Suprapubic skin (tissue), 4 donors: Measurements from ENCODE around the gene NEDD1. TPM values are rescaled to one million over a fixed set of nuclear protein-coding genes. Genes with fewer than 3 reads are reported as not detected.

Source experiments
- DNase-seq, 2 donors: peaks; one replicate each; pipeline ENCODE4 v3.0.0-alpha.2; 2019; ENCODE audit warnings: low spot score in 2 of 2
- H3K27ac ChIP-seq: fragments of 200-600 bp; sonication (generic); one replicate; pipeline ENCODE4 v1.5.1; 2019
- H3K27me3 ChIP-seq: fragments of 200-600 bp; sonication (generic); one replicate; pipeline ENCODE4 v1.5.1; 2019
- H3K36me3 ChIP-seq: fragments of 200-600 bp; sonication (generic); one replicate; pipeline ENCODE4 v1.5.1; 2019
- H3K4me1 ChIP-seq: fragments of 200-600 bp; sonication (generic); one replicate; pipeline ENCODE4 v1.5.1; 2019
- H3K4me3 ChIP-seq: fragments of 200-600 bp; sonication (generic); one replicate; pipeline ENCODE4 v1.5.1; 2019; ENCODE audit warnings: mild to moderate bottlenecking
- H3K9me3 ChIP-seq: fragments of 200-600 bp; sonication (generic); one replicate; pipeline ENCODE4 v1.5.1; 2019
- CTCF ChIP-seq, 2 donors: fragments of 200-600 bp in 1 of 2; fragments of 450-650 bp in 1 of 2; sonication (generic) in 1 of 2; IDR thresholded peaks; one replicate each; pipeline ENCODE4 v1.5.1; 2016 to 2019; ENCODE audit warnings: antibody characterized with exemption in 2 of 2, mild to moderate bottlenecking in 1 of 2, moderate library complexity in 1 of 2
- EP300 ChIP-seq: sonication (generic); formaldehyde crosslinking; IDR thresholded peaks from one replicate; pipeline ENCODE4 v1.6.1; 2017; ENCODE audit warnings: antibody characterized with exemption
- POLR2A ChIP-seq, 2 donors: fragments of 450-650 bp; IDR thresholded peaks; one replicate each; pipeline ENCODE4 v1.6.1; 2017; ENCODE audit warnings: antibody characterized with exemption in 2 of 2, mild to moderate bottlenecking in 2 of 2, moderate library complexity in 2 of 2
- POLR2AphosphoS5 ChIP-seq, 3 donors: sonication (generic); formaldehyde crosslinking; IDR thresholded peaks; one replicate each; pipeline ENCODE4 v1.6.1; 2017; ENCODE audit warnings: antibody characterized with exemption in 3 of 3
- WGBS: methylation state at CpG from one replicate; pipeline ENCODE4 v1.1.5; 2018; 5-methylcytosine and 5-hydroxymethylcytosine counted together
- total RNA-seq, 4 donors: library from RNA; depleted of rRNA; stranded (reverse); fragments of >200 nt; gene quantifications; one replicate each; pipeline ENCODE4 v1.1.0, GENCODE V29; 2016

Gene NEDD1
- total RNA-seq, 4 donors from 2014 or later: 11.8 to 16.3 (median 14.5) TPM

GRCh38 chr12:96892104-96892503, 15.0 kb upstream of the NEDD1 start:
- no peak overlapping the region for H3K4me3 ChIP-seq
- H3K36me3 ChIP-seq: no peaks in the 10 kb centered on the region
- no peaks in the 10 kb centered on the region for H3K27me3 ChIP-seq
- H3K27ac ChIP-seq: no peak overlapping the region
- TF ChIP-seq EP300: no peak
- H3K9me3 ChIP-seq: no peaks in the 10 kb centered on the region
- no peak for DNase-seq
- WGBS: 29% methylated on average over 3 of the region's 3 CpGs
- no peaks in the 10 kb centered on the region for H3K4me1 ChIP-seq

- Histone ChIP-seq H3K4me1 (no peaks in the 10 kb centered on the region), H3K4me3 (no peak overlapping the region), H3K36me3 (no peaks in the 10 kb centered on the region), H3K27ac (no peak overlapping the region), H3K27me3 (no peaks in the 10 kb centered on the region), H3K9me3 (no peaks in the 10 kb centered on the region)
- 73% methylated on average over 3 of the region's 3 CpGs for WGBS
- TF ChIP-seq POLR2A (IDR thresholded peaks at IDR 0.05) (no peak), POLR2AphosphoS5 (IDR thresholded peaks at IDR 0.05) (no peak)
- no peak for DNase-seq
These were observed 9.6 kb upstream of the NEDD1 start for GRCh38 chr12:96897421-96897820.

GRCh38 chr12:96901175-96901574, 5.9 kb upstream of the NEDD1 start:
- Histone ChIP-seq H3K9me3 (no peaks in the 10 kb centered on the region), H3K4me1 (peaks cover 3% of the 10 kb centered on the region), H3K27me3 (no peaks in the 10 kb centered on the region), H3K4me3 (no peak overlapping the region), H3K36me3 (no peaks in the 10 kb centered on the region), H3K27ac (no peak overlapping the region)
- no peak for TF ChIP-seq POLR2A (IDR thresholded peaks at IDR 0.05)
- TF ChIP-seq POLR2AphosphoS5 (IDR thresholded peaks at IDR 0.05): no peak
- no peak for TF ChIP-seq EP300
- TF ChIP-seq CTCF (IDR thresholded peaks at IDR 0.05): no peak
- DNase-seq: no peak

GRCh38 chr12:96902076-96902475, 5.0 kb upstream of the NEDD1 start:
- Histone ChIP-seq H3K4me3 (no peak overlapping the region), H3K9me3 (no peaks in the 10 kb centered on the region), H3K27me3 (no peaks in the 10 kb centered on the region), H3K36me3 (no peaks in the 10 kb centered on the region), H3K4me1 (peaks cover 7% of the 10 kb centered on the region), H3K27ac (no peak overlapping the region)
- WGBS: 84% methylated on average over 4 of the region's 4 CpGs
- no peak for TF ChIP-seq POLR2AphosphoS5 (IDR thresholded peaks at IDR 0.05)
- no peak for TF ChIP-seq POLR2A (IDR thresholded peaks at IDR 0.05)
- no peak for TF ChIP-seq EP300
- no peak for TF ChIP-seq CTCF (IDR thresholded peaks at IDR 0.05)
- DNase-seq: no peak

- Histone ChIP-seq H3K27me3 (no peaks in the 10 kb centered on the region), H3K36me3 (no peaks in the 10 kb centered on the region), H3K4me1 (peaks cover 20% of the 10 kb centered on the region), H3K9me3 (no peaks in the 10 kb centered on the region), H3K27ac (peak overlapping the region; percentile 84), H3K4me3 (peak overlapping the region; percentile 84)
- WGBS: 25% methylated on average over 9 of the region's 9 CpGs
- no peak for DNase-seq
- TF ChIP-seq EP300 (no peak), POLR2A (IDR thresholded peaks at IDR 0.05) (no peak), CTCF (IDR thresholded peaks at IDR 0.05) (no peak), POLR2AphosphoS5 (IDR thresholded peaks at IDR 0.05) (no peak)
These were observed 584 bp upstream of the NEDD1 start for GRCh38 chr12:96906498-96906848.

- H3K9me3 ChIP-seq: no peaks in the 10 kb centered on the region
- no peak for DNase-seq
- TF ChIP-seq CTCF (IDR thresholded peaks at IDR 0.05) (no peak), POLR2A (IDR thresholded peaks at IDR 0.05) (no peak), POLR2AphosphoS5 (IDR thresholded peaks at IDR 0.05) (no peak), EP300 (no peak)
- no peaks in the 10 kb centered on the region for H3K27me3 ChIP-seq
- peak overlapping the region; percentile 84 for H3K27ac ChIP-seq
- WGBS: 7% methylated on average over 23 of the region's 23 CpGs
- H3K4me1 ChIP-seq: peaks cover 21% of the 10 kb centered on the region
- no peaks in the 10 kb centered on the region for H3K36me3 ChIP-seq
- H3K4me3 ChIP-seq: peak overlapping the region; percentile 84
These were observed 790 bp downstream of the NEDD1 start for GRCh38 chr12:96907671-96908422.
